Measurements from ENCODE around the gene PPOX.

Gene PPOX

GRCh38 chr1:161177112-161177935 lies 11.1 kb downstream of the PPOX start, which contains the start of gene B4GALT3:
Gene B4GALT3, minus strand, starts transcription at chr1:161177507. Its CDS starts 1,447 bp downstream, at chr1:161176060.
- DNase-seq: peak; percentile 61

GRCh38 chr1:161177936-161178244 lies 11.7 kb downstream of the PPOX start:
- no peak for DNase-seq

- no peak for DNase-seq
These were observed 13.5 kb downstream of the PPOX start for GRCh38 chr1:161179698-161180097.

GRCh38 chr1:161180639-161181038 lies 14.4 kb downstream of the PPOX start:
- peak; percentile 1 for DNase-seq

GRCh38 chr1:161182214-161182613 lies 16.0 kb downstream of the PPOX start:
- DNase-seq: no peak

- peak; percentile 97 for DNase-seq
These were observed 19.1 kb downstream of the PPOX start for GRCh38 chr1:161185282-161185682.

GRCh38 chr1:161185732-161186311 lies 19.6 kb downstream of the PPOX start:
- DNase-seq: no peak

GRCh38 chr1:161187311-161187710 lies 21.1 kb downstream of the PPOX start:
- no peak for DNase-seq

- DNase-seq: no peak
These were observed 22.2 kb downstream of the PPOX start for GRCh38 chr1:161188381-161188780.

GRCh38 chr1:161189036-161189435 lies 22.8 kb downstream of the PPOX start:
- no peak for DNase-seq

- DNase-seq: peak; percentile 4
These were observed 24.8 kb downstream of the PPOX start for GRCh38 chr1:161190962-161191521.

- no peak for DNase-seq
These were observed 25.7 kb downstream of the PPOX start for GRCh38 chr1:161191971-161192370.

- DNase-seq: peak; percentile 5
These were observed 26.5 kb downstream of the PPOX start for GRCh38 chr1:161192476-161193465.

GRCh38 chr1:161193561-161194235 lies 27.5 kb downstream of the PPOX start:
- DNase-seq: no peak

GRCh38 chr1:161195171-161195570 lies 28.9 kb downstream of the PPOX start:
- no peak for DNase-seq

GRCh38 chr1:161196111-161196510 lies 29.9 kb downstream of the PPOX start:
- DNase-seq: no peak

- no peak for DNase-seq
These were observed 30.6 kb downstream of the PPOX start for GRCh38 chr1:161196521-161197451.

- no peak for DNase-seq
These were observed 31.5 kb downstream of the PPOX start for GRCh38 chr1:161197560-161198193.

GRCh38 chr1:161198194-161198896 lies 32.1 kb downstream of the PPOX start:
- DNase-seq: peak; percentile 4

- no peak for DNase-seq
These were observed 32.7 kb downstream of the PPOX start, which contains the start of gene ADAMTS4 for GRCh38 chr1:161198897-161199431. Gene ADAMTS4, minus strand, starts transcription at chr1:161199054. Its CDS starts 427 bp downstream, at chr1:161198627.
